ENCODE measurements around the gene CCPG1.

Gene CCPG1

DNA sequence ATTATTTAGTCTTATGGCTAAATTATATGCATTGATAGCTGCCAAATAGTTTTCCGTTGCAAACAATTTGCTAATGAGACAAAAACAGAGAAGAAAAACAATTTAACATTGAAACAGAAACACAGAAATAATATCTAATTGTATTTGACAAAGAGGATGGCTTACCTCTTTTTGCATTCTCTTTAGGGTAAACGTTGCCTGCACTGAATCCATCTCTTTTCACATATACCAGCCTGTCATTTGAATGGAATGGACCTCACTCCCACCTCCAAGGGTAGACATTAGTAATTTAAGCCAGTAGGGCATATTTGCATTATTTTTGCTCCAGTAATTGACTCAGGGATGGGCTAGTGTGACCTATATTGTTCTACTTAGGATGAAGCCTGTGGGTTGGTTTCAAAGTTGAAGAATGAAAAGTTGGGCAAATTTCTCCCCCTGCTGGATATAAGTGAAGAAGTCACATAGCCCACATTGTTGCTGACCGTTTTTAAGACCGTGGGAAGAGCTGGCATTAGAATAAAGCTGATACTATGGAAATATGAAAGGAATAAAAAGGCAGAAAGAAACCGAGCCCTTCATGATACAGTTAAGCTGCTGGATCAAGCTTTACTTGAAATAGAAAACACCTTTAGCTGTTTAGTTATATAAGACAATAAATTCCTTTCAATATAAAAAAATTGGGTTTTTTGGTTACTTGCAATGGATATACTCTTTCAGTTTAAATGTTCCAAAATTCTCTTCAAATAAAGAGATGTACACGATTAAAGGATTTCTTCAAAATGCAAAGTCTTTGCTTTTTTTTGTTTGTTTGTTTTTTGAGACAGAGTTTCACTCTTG lies 27.0 kb upstream of the CCPG1 start:
- Histone ChIP-seq H3K27ac (ENCODE audit: extremely low read depth, low read depth, low read length) (no peak overlapping the region), H3K4me1 (ENCODE audit: control insufficient read depth, insufficient read depth, low read length) (no peaks in the 10 kb centered on the region), H3K36me3 (ENCODE audit: control insufficient read depth in 2 of 2, insufficient read depth in 1 of 2, low read length in 2 of 2) (no peaks in the 10 kb centered on the region), H3K4me3 (ENCODE audit: low read depth, low read length) (no peak overlapping the region), H3K9me3 (ENCODE audit: control insufficient read depth, insufficient read depth, low read depth, low read length) (no peaks in the 10 kb centered on the region)
- POLR2A ChIA-PET = no interaction called here
- CTCF ChIA-PET = interaction anchor here (0.5 to 4.9 kb wide), 19 partner anchors 9 to 1486 kb away, joined by 3 to 40 read pairs (median 4); partner anchors contain the start of genes PIGB and PIGBOS1
- TF ChIP-seq ZNF596 (tag by site-specific recombination; IDR thresholded peaks at IDR 0.05) (no peak), CTCF (tag by site-specific recombination; IDR thresholded peaks at IDR 0.05) (0 out of 2 replicates have a peak, but pooled peaks have one; percentile 9), ZNF654 (tag by site-specific recombination; IDR thresholded peaks at IDR 0.05; ENCODE audit: low read depth) (peak; percentile 77), TRIM28 (IDR thresholded peaks at IDR 0.05; ENCODE audit: borderline replicate concordance, low read length) (no peak), PRDM6 (tag by site-specific recombination; IDR thresholded peaks at IDR 0.05) (no peak), ZBTB17 (tag by site-specific recombination; IDR thresholded peaks at IDR 0.05) (no peak), KLF1 (tag by site-specific recombination; IDR thresholded peaks at IDR 0.05) (no peak), ZNF202 (tag by site-specific recombination; IDR thresholded peaks at IDR 0.05; ENCODE audit: borderline replicate concordance) (no peak)

- Histone ChIP-seq H3K36me3 (ENCODE audit: control insufficient read depth in 2 of 2, insufficient read depth in 1 of 2, low read length in 2 of 2) (no peaks in the 10 kb centered on the region), H3K9me3 (ENCODE audit: control insufficient read depth, insufficient read depth, low read depth, low read length) (no peaks in the 10 kb centered on the region), H3K4me3 (ENCODE audit: low read depth, low read length) (no peak overlapping the region), H3K4me1 (ENCODE audit: control insufficient read depth, insufficient read depth, low read length) (peaks cover 2% of the 10 kb centered on the region; the same call in 1 of the 2 replicates), H3K27ac (ENCODE audit: extremely low read depth, low read depth, low read length) (no peak overlapping the region)
- TF ChIP-seq ZNF792 (tag by site-specific recombination; IDR thresholded peaks at IDR 0.05) (no peak), EGR2 (tag by site-specific recombination; IDR thresholded peaks at IDR 0.05; ENCODE audit: low read depth) (no peak), ZNF280D (tag by site-specific recombination; IDR thresholded peaks at IDR 0.05) (no peak), ZNF747 (tag by site-specific recombination; IDR thresholded peaks at IDR 0.05) (no peak), ZNF670 (tag by site-specific recombination; IDR thresholded peaks at IDR 0.05; ENCODE audit: low read depth) (no peak), MZF1 (tag by site-specific recombination; IDR thresholded peaks at IDR 0.05; ENCODE audit: borderline replicate concordance) (no peak), YY2 (tag by site-specific recombination; IDR thresholded peaks at IDR 0.05) (no peak), WT1 (tag by site-specific recombination; IDR thresholded peaks at IDR 0.05) (no peak), ZNF600 (tag by site-specific recombination; IDR thresholded peaks at IDR 0.05) (no peak)
- TF ChIP-seq, protein P1, sequence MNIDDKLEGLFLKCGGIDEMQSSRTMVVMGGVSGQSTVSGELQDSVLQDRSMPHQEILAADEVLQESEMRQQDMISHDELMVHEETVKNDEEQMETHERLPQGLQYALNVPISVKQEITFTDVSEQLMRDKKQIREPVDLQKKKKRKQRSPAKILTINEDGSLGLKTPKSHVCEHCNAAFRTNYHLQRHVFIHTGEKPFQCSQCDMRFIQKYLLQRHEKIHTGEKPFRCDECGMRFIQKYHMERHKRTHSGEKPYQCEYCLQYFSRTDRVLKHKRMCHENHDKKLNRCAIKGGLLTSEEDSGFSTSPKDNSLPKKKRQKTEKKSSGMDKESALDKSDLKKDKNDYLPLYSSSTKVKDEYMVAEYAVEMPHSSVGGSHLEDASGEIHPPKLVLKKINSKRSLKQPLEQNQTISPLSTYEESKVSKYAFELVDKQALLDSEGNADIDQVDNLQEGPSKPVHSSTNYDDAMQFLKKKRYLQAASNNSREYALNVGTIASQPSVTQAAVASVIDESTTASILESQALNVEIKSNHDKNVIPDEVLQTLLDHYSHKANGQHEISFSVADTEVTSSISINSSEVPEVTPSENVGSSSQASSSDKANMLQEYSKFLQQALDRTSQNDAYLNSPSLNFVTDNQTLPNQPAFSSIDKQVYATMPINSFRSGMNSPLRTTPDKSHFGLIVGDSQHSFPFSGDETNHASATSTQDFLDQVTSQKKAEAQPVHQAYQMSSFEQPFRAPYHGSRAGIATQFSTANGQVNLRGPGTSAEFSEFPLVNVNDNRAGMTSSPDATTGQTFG (tag by site-specific recombination; IDR thresholded peaks at IDR 0.05; ENCODE audit: borderline replicate concordance) = no peak
- TF ChIP-seq, protein P2, sequence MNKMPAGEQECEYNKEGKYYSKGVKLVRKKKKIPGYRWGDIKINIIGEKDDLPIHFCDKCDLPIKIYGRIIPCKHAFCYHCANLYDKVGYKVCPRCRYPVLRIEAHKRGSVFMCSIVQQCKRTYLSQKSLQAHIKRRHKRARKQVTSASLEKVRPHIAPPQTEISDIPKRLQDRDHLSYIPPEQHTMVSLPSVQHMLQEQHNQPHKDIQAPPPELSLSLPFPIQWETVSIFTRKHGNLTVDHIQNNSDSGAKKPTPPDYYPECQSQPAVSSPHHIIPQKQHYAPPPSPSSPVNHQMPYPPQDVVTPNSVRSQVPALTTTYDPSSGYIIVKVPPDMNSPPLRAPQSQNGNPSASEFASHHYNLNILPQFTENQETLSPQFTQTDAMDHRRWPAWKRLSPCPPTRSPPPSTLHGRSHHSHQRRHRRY (tag by site-specific recombination; IDR thresholded peaks at IDR 0.05) = no peak
- TF ChIP-seq, protein P3, sequence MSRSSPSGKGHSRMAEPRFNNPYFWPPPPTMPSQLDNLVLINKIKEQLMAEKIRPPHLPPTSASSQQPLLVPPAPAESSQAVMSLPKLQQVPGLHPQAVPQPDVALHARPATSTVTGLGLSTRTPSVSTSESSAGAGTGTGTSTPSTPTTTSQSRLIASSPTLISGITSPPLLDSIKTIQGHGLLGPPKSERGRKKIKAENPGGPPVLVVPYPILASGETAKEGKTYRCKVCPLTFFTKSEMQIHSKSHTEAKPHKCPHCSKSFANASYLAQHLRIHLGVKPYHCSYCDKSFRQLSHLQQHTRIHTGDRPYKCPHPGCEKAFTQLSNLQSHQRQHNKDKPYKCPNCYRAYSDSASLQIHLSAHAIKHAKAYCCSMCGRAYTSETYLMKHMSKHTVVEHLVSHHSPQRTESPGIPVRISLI (tag by site-specific recombination; IDR thresholded peaks at IDR 0.05) = no peak
- CTCF ChIA-PET = interaction anchor here (0.5 to 1.5 kb wide), 3 partner anchors 13 to 19 kb away, joined by 4 to 5 read pairs (median 4); no protein-coding TSS in a partner anchor
- POLR2A ChIA-PET = no interaction called here
These were observed 13.9 kb upstream of the CCPG1 start for GRCh38 chr15:55422089-55422488.
